Pancreas (tissue), 10 donors: Measurements from ENCODE around the gene ISL2. TPM values are rescaled to one million over a fixed set of nuclear protein-coding genes. Genes with fewer than 3 reads are reported as not detected.

Experiments used
- ATAC-seq, 4 donors: fragments of 200-7000 bp; cut with Tn5 transposase; one replicate each; pipeline versions ENCODE4 v1.8.0 to v1.9.1; 2020; ENCODE audit warnings: mild to moderate bottlenecking in 4 of 4, moderate library complexity in 4 of 4
- DNase-seq, 6 donors: peaks; one replicate each; pipeline ENCODE4 v3.0.0-alpha.2; 2020
- FAIRE-seq: peaks from 2 replicates; lab custom pipeline; 2012; peaks lifted over from hg19 to GRCh38; lab: Jason Lieb, UNC
- H3K27ac ChIP-seq, 4 donors: fragments of 200-600 bp; sonication (generic); 1 replicate in 3 of 4; 2 replicates in 1 of 4; pipeline versions ENCODE4 v1.5.0 to v1.8.0; 2020
- H3K27me3 ChIP-seq, 4 donors: fragments of 200-600 bp; one replicate each; pipeline ENCODE4 v1.8.0; 2021
- H3K36me3 ChIP-seq, 3 donors: fragments of 200-600 bp; sonication (generic) in 1 of 3; one replicate each; pipeline versions ENCODE4 v1.5.0 to v1.8.0; 2020 to 2021
- H3K4me1 ChIP-seq, 3 donors: fragments of 200-600 bp; one replicate each; pipeline ENCODE4 v1.8.0; 2021
- H3K4me3 ChIP-seq, 4 donors: fragments of 200-600 bp; sonication (generic) in 2 of 4; one replicate each; pipeline versions ENCODE4 v1.5.0 to v1.8.0; 2020 to 2021
- H3K9me3 ChIP-seq, 4 donors: fragments of 200-600 bp; one replicate each; pipeline ENCODE4 v1.8.0; 2021
- WGBS, 2 donors: extraction: QIAGEN DNeasy Blood & Tissue Kit; methylation state at CpG; one replicate each; pipeline ENCODE4 v1.1.7; 2013; 5-methylcytosine and 5-hydroxymethylcytosine counted together
- intact Hi-C, 3 donors: fragments of 100-400 bp; cut with DNase I; formaldehyde crosslinking; loops; one replicate each; pipeline versions ENCODE4 v1.11.1 to v1.14.2; 2022
- polyA plus RNA-seq, 2 donors: library from polyadenylated mRNA; stranded (reverse); fragments of 200-250 nt; gene quantifications; one replicate each; pipeline ENCODE4 v1.2.3, GENCODE V29; 2013
- total RNA-seq, 6 donors: library from RNA; stranded (reverse); fragmentation: NEBNext Ultra II Directional in 4 of 6; extraction: Animal tissue kit (Norgen Biotek cat#: 25700) in 4 of 6; gene quantifications; one replicate each; pipeline versions ENCODE4 v1.2.1 to v1.2.4, GENCODE V29; 2021 to 2023
- TF ChIP-seq, protein P1 (sequence below), 4 donors: fragments of 200-600 bp; sonication (generic) in 3 of 4; IDR thresholded peaks; one replicate each; pipeline versions ENCODE4 v1.5.0 to v1.8.0; 2021; ENCODE audit warnings: antibody characterized with exemption in 4 of 4
- donor health status: healthy with polysubstance abuse.
- donor health status: DM: no; HTN: no; CAD: no; lungs with moderate emphysema.
- donor health status: DM: no; HTN: no; CAD: no.
- donor health status: control.
- donor health status: control.
- donor health status: Bipolar disorder and iron deficiency.
- donor health status: DM: yes; HTN: yes; CAD: no.
- donor health status: DM: no; HTN: no; CAD: no.
- donor health status: DM: no; HTN: no; CAD: no.
- donor health status: DM: yes; HTN: yes; CAD: no.

ISL2 gene
- total and polyA plus RNA-seq, 8 donors, result 0.11 to 0.41 (median 0.16) TPM; not detected in 5

- WGBS, 2 donors, result 72 to 82% methylated on average over 8 of the region's 8 CpGs
- no peaks in the 10 kb centered on the region for H3K9me3 ChIP-seq
- no peaks in the 10 kb centered on the region for H3K27me3 ChIP-seq
- intact Hi-C loops, result loop anchor here in 1 of 3 donors (5.0 kb wide), 1 partner anchor 135 kb away; no protein-coding TSS in a partner anchor
- no peaks in the 10 kb centered on the region for H3K36me3 ChIP-seq
- TF ChIP-seq, protein P1, sequence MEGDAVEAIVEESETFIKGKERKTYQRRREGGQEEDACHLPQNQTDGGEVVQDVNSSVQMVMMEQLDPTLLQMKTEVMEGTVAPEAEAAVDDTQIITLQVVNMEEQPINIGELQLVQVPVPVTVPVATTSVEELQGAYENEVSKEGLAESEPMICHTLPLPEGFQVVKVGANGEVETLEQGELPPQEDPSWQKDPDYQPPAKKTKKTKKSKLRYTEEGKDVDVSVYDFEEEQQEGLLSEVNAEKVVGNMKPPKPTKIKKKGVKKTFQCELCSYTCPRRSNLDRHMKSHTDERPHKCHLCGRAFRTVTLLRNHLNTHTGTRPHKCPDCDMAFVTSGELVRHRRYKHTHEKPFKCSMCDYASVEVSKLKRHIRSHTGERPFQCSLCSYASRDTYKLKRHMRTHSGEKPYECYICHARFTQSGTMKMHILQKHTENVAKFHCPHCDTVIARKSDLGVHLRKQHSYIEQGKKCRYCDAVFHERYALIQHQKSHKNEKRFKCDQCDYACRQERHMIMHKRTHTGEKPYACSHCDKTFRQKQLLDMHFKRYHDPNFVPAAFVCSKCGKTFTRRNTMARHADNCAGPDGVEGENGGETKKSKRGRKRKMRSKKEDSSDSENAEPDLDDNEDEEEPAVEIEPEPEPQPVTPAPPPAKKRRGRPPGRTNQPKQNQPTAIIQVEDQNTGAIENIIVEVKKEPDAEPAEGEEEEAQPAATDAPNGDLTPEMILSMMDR (IDR thresholded peaks at IDR 0.05), result no peak
- H3K4me1 ChIP-seq, result no peaks in the 10 kb centered on the region
- FAIRE-seq, result no peak
- ATAC-seq, result no peak
- no peak overlapping the region for H3K27ac ChIP-seq
- no peak overlapping the region for H3K4me3 ChIP-seq
- DNase-seq, result no peak
Observed at GRCh38 chr15:76327191-76328105, 9.1 kb upstream of the ISL2 start.

DNA sequence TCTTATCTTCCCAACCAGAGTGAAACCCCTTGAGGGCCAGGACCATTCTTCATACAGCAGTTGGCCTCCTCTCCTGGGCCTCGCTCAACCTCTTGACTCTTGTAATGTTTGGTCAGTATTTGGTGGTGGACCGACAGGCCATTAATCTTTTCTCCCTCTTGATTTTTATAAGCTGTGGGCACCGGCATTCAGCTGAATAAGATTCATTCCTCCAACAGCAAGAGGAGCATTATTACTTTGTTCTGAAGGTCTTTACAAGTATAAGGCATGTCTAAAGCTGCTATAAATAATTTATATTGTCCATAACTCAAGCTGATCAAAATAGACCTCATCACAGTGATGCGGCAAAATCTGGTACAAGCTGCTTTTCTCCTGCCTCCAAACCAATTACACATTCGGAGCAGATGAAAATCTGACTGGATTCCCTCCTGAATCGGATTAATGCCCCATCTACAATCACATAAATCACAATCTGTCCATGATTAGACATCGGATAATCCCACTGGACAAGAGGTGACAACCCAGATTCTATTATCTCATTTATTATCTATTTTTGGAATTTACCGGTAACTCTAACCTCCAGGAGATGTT, 8.4 kb upstream of the ISL2 start:
- WGBS, 2 donors, result 85 to 86% methylated on average over 8 of the region's 8 CpGs
- ATAC-seq (no peak), DNase-seq (no peak), FAIRE-seq (no peak)
- H3K4me3 ChIP-seq, result no peak overlapping the region
- H3K27me3 ChIP-seq, result no peaks in the 10 kb centered on the region
- no peaks in the 10 kb centered on the region for H3K4me1 ChIP-seq
- H3K36me3 ChIP-seq, result no peaks in the 10 kb centered on the region
- TF ChIP-seq, protein P1 (IDR thresholded peaks at IDR 0.05), result no peak
- no peaks in the 10 kb centered on the region for H3K9me3 ChIP-seq
- intact Hi-C loops, result loop anchor here in 1 of 3 donors (5.0 kb wide), 1 partner anchor 136 kb away; no protein-coding TSS in a partner anchor
- no peak overlapping the region for H3K27ac ChIP-seq

DNA sequence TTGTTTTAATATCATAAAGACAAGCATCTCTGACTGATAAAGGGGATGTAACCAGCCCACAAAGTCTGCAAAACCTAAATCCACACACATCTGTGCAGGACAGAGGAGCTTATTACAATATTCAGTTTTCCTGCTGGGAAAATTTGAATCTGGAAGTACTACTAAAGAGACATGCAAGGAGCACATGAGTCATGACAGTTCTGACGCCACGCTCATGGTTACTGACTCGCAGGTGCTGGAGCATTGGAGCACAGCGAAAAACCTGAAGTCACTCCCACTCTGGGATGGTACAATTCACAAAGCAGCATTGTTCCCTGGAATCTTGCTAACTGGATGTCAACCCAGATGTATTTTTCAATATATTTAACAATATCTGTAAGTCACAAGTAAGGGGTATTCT, 7.6 kb upstream of the ISL2 start:
- no peaks in the 10 kb centered on the region for H3K9me3 ChIP-seq
- no peaks in the 10 kb centered on the region for H3K36me3 ChIP-seq
- H3K27me3 ChIP-seq, result peaks cover 0 to 3% (median 0%) of the 10 kb centered on the region in 4 donors
- H3K4me3 ChIP-seq, result no peak overlapping the region
- H3K4me1 ChIP-seq, result no peaks in the 10 kb centered on the region
- FAIRE-seq (no peak), DNase-seq (no peak), ATAC-seq (no peak)
- no peak overlapping the region for H3K27ac ChIP-seq
- intact Hi-C loops, result loop anchor here in 1 of 3 donors (5.0 kb wide), 1 partner anchor 137 kb away; no protein-coding TSS in a partner anchor
- 89 to 92% methylated on average over 4 of the region's 4 CpGs for WGBS, 2 donors
- TF ChIP-seq, protein P1 (IDR thresholded peaks at IDR 0.05), result no peak

GRCh38 chr15:76330080-76330680, 6.4 kb upstream of the ISL2 start:
- Histone ChIP-seq H3K4me1 (no peaks in the 10 kb centered on the region), H3K27ac (no peak overlapping the region), H3K27me3 (peaks cover 0 to 15% (median 1%) of the 10 kb centered on the region in 4 donors), H3K9me3 (no peaks in the 10 kb centered on the region), H3K4me3 (no peak overlapping the region), H3K36me3 (no peaks in the 10 kb centered on the region)
- ATAC-seq (peak; percentile 87 to 99 (median 93)), DNase-seq (peak in 4 of 6 donors; percentile 58 to 77 (median 63)), FAIRE-seq (no peak)
- intact Hi-C loops, result no loop called here
- WGBS, 2 donors, result 54 to 56% methylated on average over 7 of the region's 7 CpGs
- TF ChIP-seq, protein P1 (IDR thresholded peaks at IDR 0.05), result peak; percentile 11 to 33 (median 25)
